ENCODE results near the gene THSD7B.

THSD7B gene

GRCh38 chr2:136765256-136766072 is at the start of gene THSD7B:
THSD7B (plus strand) TSS chr2:136765545; CDS start chr2:136882179, 116,634 bp downstream.
- H3K9me3 ChIP-seq (ENCODE audit: insufficient read depth, low read length) = no peaks in the 10 kb centered on the region
- peaks cover 64% of the 10 kb centered on the region for H3K27me3 ChIP-seq (ENCODE audit: insufficient read depth, insufficient read length)
- no peaks in the 10 kb centered on the region for H3K36me3 ChIP-seq (ENCODE audit: insufficient read depth, insufficient read length, low read length)
- TF ChIP-seq ZNF274 (IDR thresholded peaks at IDR 0.05; ENCODE audit: low read depth, low read length) = no peak
- TF ChIP-seq YY1 (IDR thresholded peaks at IDR 0.05; ENCODE audit: insufficient read depth, insufficient read length) = no peak
- no peak for TF ChIP-seq SUZ12 (IDR thresholded peaks at IDR 0.05; ENCODE audit: extremely low read depth, insufficient read depth, insufficient read length)
- H3K4me3 ChIP-seq (ENCODE audit: insufficient read length, low read depth) = peak within 1 kb of the TSS; percentile 75
- DNase-seq (ENCODE audit: low read depth, low spot score) = no peak
- H3K4me1 ChIP-seq (ENCODE audit: insufficient read depth, insufficient read length) = no peaks in the 10 kb centered on the region
- peak within 1 kb of the TSS; percentile 78 for H3K9ac ChIP-seq (ENCODE audit: insufficient read length, low read depth)

DNA sequence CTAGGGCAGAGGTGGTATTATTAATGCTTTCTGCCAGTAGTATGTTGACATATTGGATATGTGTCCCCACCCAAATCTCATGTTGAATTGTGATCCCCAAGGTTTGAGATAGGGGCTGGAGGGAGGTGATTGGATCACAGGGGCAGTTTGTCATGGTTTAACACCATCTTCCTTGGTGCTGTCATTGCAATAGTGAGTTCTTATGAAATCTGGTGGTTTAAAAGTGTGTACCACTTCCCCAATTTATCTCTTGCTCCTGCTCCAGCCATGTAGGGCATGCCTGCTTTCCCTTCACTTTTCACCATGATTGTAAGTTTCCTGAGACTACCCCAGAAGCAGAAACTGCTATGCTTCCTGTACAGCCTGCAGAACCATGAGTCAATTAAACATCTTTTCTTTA is 47.1 kb upstream of the THSD7B start:
- Histone ChIP-seq H3K27me3 (ENCODE audit: insufficient read depth, insufficient read length) (no peaks in the 10 kb centered on the region), H3K4me1 (ENCODE audit: insufficient read depth, insufficient read length) (no peaks in the 10 kb centered on the region), H3K9me3 (ENCODE audit: insufficient read depth, low read length) (no peaks in the 10 kb centered on the region), H3K4me3 (ENCODE audit: insufficient read length, low read depth) (no peak overlapping the region), H3K9ac (ENCODE audit: insufficient read length, low read depth) (no peak overlapping the region), H3K36me3 (ENCODE audit: insufficient read depth, insufficient read length, low read length) (no peaks in the 10 kb centered on the region)
- no peak for TF ChIP-seq SUZ12 (IDR thresholded peaks at IDR 0.05; ENCODE audit: extremely low read depth, insufficient read depth, insufficient read length)
- no peak for TF ChIP-seq YY1 (IDR thresholded peaks at IDR 0.05; ENCODE audit: insufficient read depth, insufficient read length)
- no peak for TF ChIP-seq ZNF274 (IDR thresholded peaks at IDR 0.05; ENCODE audit: low read depth, low read length)
- DNase-seq (ENCODE audit: low read depth, low spot score) = no peak

DNA sequence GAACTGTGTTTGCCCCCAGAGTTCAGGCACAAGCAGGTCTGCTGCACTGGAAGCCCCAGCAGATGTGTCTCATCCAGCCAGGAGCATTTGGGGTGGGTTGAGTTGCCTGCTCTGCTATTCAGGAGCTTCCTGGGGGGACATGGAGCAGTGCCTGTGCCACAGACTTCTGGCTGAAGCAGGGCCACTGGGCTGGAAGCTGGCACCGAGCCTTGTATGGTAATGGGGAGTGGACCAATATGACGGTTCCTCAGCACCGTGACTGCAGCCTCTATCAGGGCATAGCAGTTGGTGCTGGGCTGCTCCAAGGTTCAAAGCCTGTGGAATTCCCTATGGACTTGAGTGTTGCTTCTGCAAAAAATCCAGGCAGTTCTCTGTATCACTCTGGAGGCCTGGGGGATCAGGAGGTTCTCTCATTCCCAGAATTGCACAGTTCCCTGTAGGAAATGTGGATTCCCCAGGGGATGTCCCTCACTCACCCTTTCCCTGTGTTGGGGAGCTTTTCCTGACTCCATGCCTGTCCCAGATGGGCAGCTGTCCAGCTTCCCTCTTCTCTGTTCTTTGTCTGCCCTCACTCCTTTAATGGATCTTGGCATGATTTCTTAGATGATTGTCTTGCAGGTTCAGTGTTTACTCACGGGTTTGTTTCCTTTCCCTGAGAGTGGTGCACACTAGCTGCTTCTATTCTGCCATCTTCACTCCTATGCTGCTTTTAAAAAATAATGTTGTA is 37.2 kb upstream of the THSD7B start:
- Histone ChIP-seq H3K27me3 (ENCODE audit: insufficient read depth, insufficient read length) (no peaks in the 10 kb centered on the region), H3K4me3 (ENCODE audit: insufficient read length, low read depth) (no peak overlapping the region), H3K36me3 (ENCODE audit: insufficient read depth, insufficient read length, low read length) (no peaks in the 10 kb centered on the region), H3K4me1 (ENCODE audit: insufficient read depth, insufficient read length) (no peaks in the 10 kb centered on the region), H3K9me3 (ENCODE audit: insufficient read depth, low read length) (no peaks in the 10 kb centered on the region), H3K9ac (ENCODE audit: insufficient read length, low read depth) (no peak overlapping the region)
- no peak for DNase-seq (ENCODE audit: low read depth, low spot score)
- TF ChIP-seq SUZ12 (IDR thresholded peaks at IDR 0.05; ENCODE audit: extremely low read depth, insufficient read depth, insufficient read length) (no peak), ZNF274 (IDR thresholded peaks at IDR 0.05; ENCODE audit: low read depth, low read length) (no peak), YY1 (IDR thresholded peaks at IDR 0.05; ENCODE audit: insufficient read depth, insufficient read length) (no peak)

- H3K4me1 ChIP-seq (ENCODE audit: insufficient read depth, insufficient read length) = no peaks in the 10 kb centered on the region
- TF ChIP-seq SUZ12 (IDR thresholded peaks at IDR 0.05; ENCODE audit: extremely low read depth, insufficient read depth, insufficient read length) (no peak), YY1 (IDR thresholded peaks at IDR 0.05; ENCODE audit: insufficient read depth, insufficient read length) (no peak), ZNF274 (IDR thresholded peaks at IDR 0.05; ENCODE audit: low read depth, low read length) (no peak)
- DNase-seq (ENCODE audit: low read depth, low spot score) = no peak
- H3K4me3 ChIP-seq (ENCODE audit: insufficient read length, low read depth) = no peak overlapping the region
- H3K9ac ChIP-seq (ENCODE audit: insufficient read length, low read depth) = no peak overlapping the region
- no peaks in the 10 kb centered on the region for H3K36me3 ChIP-seq (ENCODE audit: insufficient read depth, insufficient read length, low read length)
- no peaks in the 10 kb centered on the region for H3K9me3 ChIP-seq (ENCODE audit: insufficient read depth, low read length)
- H3K27me3 ChIP-seq (ENCODE audit: insufficient read depth, insufficient read length) = no peaks in the 10 kb centered on the region
Observed at GRCh38 chr2:136736236-136736635, 29.1 kb upstream of the THSD7B start.

GRCh38 chr2:136738044-136738443 is 27.3 kb upstream of the THSD7B start:
- Histone ChIP-seq H3K9ac (ENCODE audit: insufficient read length, low read depth) (no peak overlapping the region), H3K4me3 (ENCODE audit: insufficient read length, low read depth) (no peak overlapping the region), H3K36me3 (ENCODE audit: insufficient read depth, insufficient read length, low read length) (no peaks in the 10 kb centered on the region), H3K4me1 (ENCODE audit: insufficient read depth, insufficient read length) (no peaks in the 10 kb centered on the region), H3K9me3 (ENCODE audit: insufficient read depth, low read length) (no peaks in the 10 kb centered on the region), H3K27me3 (ENCODE audit: insufficient read depth, insufficient read length) (no peaks in the 10 kb centered on the region)
- DNase-seq (ENCODE audit: low read depth, low spot score) = no peak
- no peak for TF ChIP-seq ZNF274 (IDR thresholded peaks at IDR 0.05; ENCODE audit: low read depth, low read length)
- no peak for TF ChIP-seq YY1 (IDR thresholded peaks at IDR 0.05; ENCODE audit: insufficient read depth, insufficient read length)
- TF ChIP-seq SUZ12 (IDR thresholded peaks at IDR 0.05; ENCODE audit: extremely low read depth, insufficient read depth, insufficient read length) = no peak

GRCh38 chr2:136741471-136741870 is 23.9 kb upstream of the THSD7B start:
- no peaks in the 10 kb centered on the region for H3K9me3 ChIP-seq (ENCODE audit: insufficient read depth, low read length)
- no peak overlapping the region for H3K4me3 ChIP-seq (ENCODE audit: insufficient read length, low read depth)
- DNase-seq (ENCODE audit: low read depth, low spot score) = no peak
- no peaks in the 10 kb centered on the region for H3K27me3 ChIP-seq (ENCODE audit: insufficient read depth, insufficient read length)
- no peaks in the 10 kb centered on the region for H3K4me1 ChIP-seq (ENCODE audit: insufficient read depth, insufficient read length)
- TF ChIP-seq YY1 (IDR thresholded peaks at IDR 0.05; ENCODE audit: insufficient read depth, insufficient read length) (no peak), ZNF274 (IDR thresholded peaks at IDR 0.05; ENCODE audit: low read depth, low read length) (no peak), SUZ12 (IDR thresholded peaks at IDR 0.05; ENCODE audit: extremely low read depth, insufficient read depth, insufficient read length) (no peak)
- no peak overlapping the region for H3K9ac ChIP-seq (ENCODE audit: insufficient read length, low read depth)
- H3K36me3 ChIP-seq (ENCODE audit: insufficient read depth, insufficient read length, low read length) = no peaks in the 10 kb centered on the region

- Histone ChIP-seq H3K36me3 (ENCODE audit: insufficient read depth, insufficient read length, low read length) (no peaks in the 10 kb centered on the region), H3K27me3 (ENCODE audit: insufficient read depth, insufficient read length) (no peaks in the 10 kb centered on the region), H3K9ac (ENCODE audit: insufficient read length, low read depth) (no peak overlapping the region), H3K4me1 (ENCODE audit: insufficient read depth, insufficient read length) (no peaks in the 10 kb centered on the region), H3K4me3 (ENCODE audit: insufficient read length, low read depth) (no peak overlapping the region), H3K9me3 (ENCODE audit: insufficient read depth, low read length) (no peaks in the 10 kb centered on the region)
- TF ChIP-seq ZNF274 (IDR thresholded peaks at IDR 0.05; ENCODE audit: low read depth, low read length) (no peak), YY1 (IDR thresholded peaks at IDR 0.05; ENCODE audit: insufficient read depth, insufficient read length) (no peak), SUZ12 (IDR thresholded peaks at IDR 0.05; ENCODE audit: extremely low read depth, insufficient read depth, insufficient read length) (no peak)
- no peak for DNase-seq (ENCODE audit: low read depth, low spot score)
Observed at GRCh38 chr2:136750065-136750464, 15.3 kb upstream of the THSD7B start.
